Measurements from ENCODE around the gene APBA2. TPM values are rescaled to one million over a fixed set of nuclear protein-coding genes. Genes with fewer than 3 reads are reported as not detected.
"Not testable (repeated sequence)": the region's sequence is repeated elsewhere in the genome, so short reads cannot be mapped to it uniquely, and the experiment has no call there.

The APBA2 gene
- total RNA-seq, 5 donors from 2014 or later (not counting 1 experiment from before 2014, with no cell fraction given): 78.9 to 118 (median 94.9) TPM

DNA sequence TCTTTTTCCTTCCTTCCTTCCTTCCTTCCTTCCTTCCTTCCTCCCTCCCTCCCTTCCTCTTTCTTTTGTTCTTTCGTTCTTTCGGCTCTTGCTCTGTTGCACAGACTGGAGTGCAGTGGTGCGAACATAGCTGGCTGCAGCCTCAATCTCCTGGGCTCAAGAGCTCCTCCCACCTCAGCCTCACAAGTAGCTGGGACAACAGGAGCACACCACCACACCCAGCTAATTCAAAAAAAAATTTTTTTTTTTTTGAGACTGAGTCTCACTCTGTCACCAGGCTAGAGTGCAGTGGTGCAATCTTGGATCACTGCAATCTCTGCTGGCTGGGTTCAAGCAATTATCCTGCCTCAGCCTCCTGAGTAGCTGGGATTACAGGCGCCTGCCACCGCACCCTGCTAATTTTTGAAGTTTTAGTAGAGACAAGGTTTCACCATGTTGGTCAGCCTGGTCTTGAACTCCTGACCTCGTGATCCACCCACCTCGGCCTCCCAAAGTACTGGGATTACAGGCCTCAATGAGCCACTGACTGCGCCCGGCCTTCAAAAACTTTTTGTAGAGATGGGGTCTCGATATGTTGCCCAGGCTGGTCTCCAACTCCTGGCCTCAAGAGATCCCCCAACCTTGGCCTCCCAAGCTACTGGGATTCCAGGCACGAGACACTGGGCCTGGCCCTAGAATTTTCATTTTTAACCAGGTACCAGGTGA, 24.0 kb upstream of the APBA2 start:
- ATAC-seq (replicated peaks in 1 of 4); H3K27me3 ChIP-seq (replicated peaks in 1 of 2; ENCODE audit: control insufficient read depth in 2 of 2, extremely low read depth in 1 of 2, insufficient read depth in 2 of 2, low read length in 1 of 2); H3K9me3 ChIP-seq; CTCF ChIA-PET; H3K36me3 ChIP-seq (ENCODE audit: control insufficient read depth in 2 of 2, extremely low read depth in 1 of 2, insufficient read depth in 1 of 2, low read length in 1 of 2); H3K4me1 ChIP-seq (ENCODE audit: control insufficient read depth in 1 of 2, extremely low read depth in 1 of 2, insufficient read depth in 2 of 2, low read length in 2 of 2); H3K9me3 Mint-ChIP-seq; H3K4me3 Mint-ChIP-seq; H3K27ac ChIP-seq (ENCODE audit: low read length); H3K36me3 Mint-ChIP-seq; H3K4me1 Mint-ChIP-seq; H3K27me3 Mint-ChIP-seq; H3K27ac Mint-ChIP-seq; DNase-seq; H3K4me3 ChIP-seq (ENCODE audit: control insufficient read depth in 1 of 2, extremely low read depth in 1 of 2, low read length in 1 of 2); POLR2A ChIA-PET: not testable (repeated sequence)
- WGBS (ENCODE audit: insufficient coverage): 93% methylated on average over 10 of the region's 11 CpGs

DNA sequence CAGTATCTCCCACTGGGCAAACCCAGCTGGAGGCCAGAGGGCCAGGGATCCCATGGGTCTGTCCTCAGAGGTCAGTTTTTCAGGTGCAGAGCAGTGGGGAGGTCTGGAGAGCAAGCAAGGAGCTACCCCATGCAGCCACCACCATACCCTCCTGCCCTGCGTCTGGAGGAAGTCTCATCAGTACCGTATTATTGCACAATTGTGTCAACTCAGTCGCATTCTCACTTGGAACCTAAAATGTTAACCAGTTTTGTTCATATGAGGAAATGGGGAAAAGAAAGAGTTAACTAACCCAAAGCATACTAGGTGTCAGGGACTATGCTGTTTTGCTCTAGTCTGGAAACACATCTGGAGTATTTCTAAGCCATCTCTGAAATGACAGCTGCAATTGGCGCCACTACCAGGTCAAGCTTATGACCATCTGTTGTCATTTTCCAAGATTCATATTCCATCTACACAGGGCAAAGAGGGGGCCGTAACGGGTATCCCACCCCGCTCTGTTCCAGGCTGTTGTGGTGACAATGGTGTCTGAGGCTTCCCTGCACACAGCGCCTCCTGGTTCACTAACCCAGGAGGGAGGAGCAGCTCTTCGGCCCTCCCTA, 16.9 kb upstream of the APBA2 start:
- H3K9me3 ChIP-seq: no peaks in the 10 kb centered on the region
- peaks cover 0 to 2% of the 10 kb centered on the region in 2 donors for H3K27me3 Mint-ChIP-seq
- no peaks in the 10 kb centered on the region for H3K27me3 ChIP-seq (replicated peaks in 1 of 2; ENCODE audit: control insufficient read depth in 2 of 2, extremely low read depth in 1 of 2, insufficient read depth in 2 of 2, low read length in 1 of 2)
- no peak overlapping the region for H3K4me3 Mint-ChIP-seq
- no peaks in the 10 kb centered on the region for H3K36me3 ChIP-seq (ENCODE audit: control insufficient read depth in 2 of 2, extremely low read depth in 1 of 2, insufficient read depth in 1 of 2, low read length in 1 of 2)
- H3K4me1 ChIP-seq (ENCODE audit: control insufficient read depth in 1 of 2, extremely low read depth in 1 of 2, insufficient read depth in 2 of 2, low read length in 2 of 2): peaks cover 0 to 3% of the 10 kb centered on the region in 2 experiments
- no peaks in the 10 kb centered on the region for H3K9me3 Mint-ChIP-seq
- WGBS (ENCODE audit: insufficient coverage): 96% methylated on average over 4 of the region's 9 CpGs
- CTCF ChIA-PET: interaction anchor here in 1 of 2 donors (0.5 kb wide), 1 partner anchor 267 kb away, joined by 3 read pairs; no protein-coding TSS in a partner anchor
- DNase-seq: no peak
- no peak overlapping the region for H3K27ac ChIP-seq (ENCODE audit: low read length)
- POLR2A ChIA-PET: no interaction called here
- H3K4me3 ChIP-seq (ENCODE audit: control insufficient read depth in 1 of 2, extremely low read depth in 1 of 2, low read length in 1 of 2): no peak overlapping the region
- no peak overlapping the region for H3K27ac Mint-ChIP-seq
- H3K4me1 Mint-ChIP-seq: peaks cover 0 to 3% (median under 1%) of the 10 kb centered on the region in 3 donors
- ATAC-seq (replicated peaks in 1 of 4): no peak
- H3K36me3 Mint-ChIP-seq: no peaks in the 10 kb centered on the region

- ChIA-PET POLR2A (no interaction called here), CTCF (interaction anchor here in 1 of 2 donors (0.6 kb wide), 1 partner anchor 192 kb away, joined by 4 read pairs; no protein-coding TSS in a partner anchor)
- H3K9me3 Mint-ChIP-seq: no peaks in the 10 kb centered on the region
These were observed 14.6 kb upstream of the APBA2 start for GRCh38 chr15:28871168-28871567.

DNA sequence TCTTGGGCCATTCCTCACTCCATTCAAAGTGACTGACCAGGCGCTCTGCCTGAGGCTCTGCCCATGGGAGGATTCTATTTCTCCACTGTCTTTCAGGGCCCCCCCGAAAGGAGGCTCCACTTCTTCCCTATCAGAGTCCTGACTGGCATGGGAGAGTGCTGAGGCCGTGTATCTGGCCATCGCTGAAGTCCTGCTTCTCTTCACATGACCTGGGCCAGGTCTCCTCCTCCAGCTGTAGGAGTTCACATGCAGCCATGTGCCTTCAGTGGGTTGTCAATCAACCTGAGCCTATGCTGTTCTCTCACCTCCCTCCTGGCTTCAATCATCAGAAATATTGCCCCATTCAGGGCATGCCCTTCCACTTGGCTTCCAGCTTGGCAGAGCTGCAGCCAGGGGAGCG, 12.8 kb upstream of the APBA2 start:
- ChIA-PET POLR2A (no interaction called here), CTCF (interaction anchor here (0.6 to 1.7 kb wide), 4 partner anchors 48 to 102 kb away, joined by 3 to 6 read pairs (median 4); no protein-coding TSS in a partner anchor)
- no peaks in the 10 kb centered on the region for H3K9me3 ChIP-seq
- DNase-seq (no peak), ATAC-seq (replicated peaks in 1 of 4) (no peak)
- Mint-ChIP-seq H3K9me3 (no peaks in the 10 kb centered on the region), H3K4me1 (peaks cover 12 to 23% (median 15%) of the 10 kb centered on the region in 3 donors), H3K27ac (no peak overlapping the region), H3K4me3 (no peak overlapping the region), H3K36me3 (no peaks in the 10 kb centered on the region), H3K27me3 (peaks cover 0 to 2% of the 10 kb centered on the region in 2 donors)
- no peak overlapping the region for H3K27ac ChIP-seq (ENCODE audit: low read length)
- H3K36me3 ChIP-seq (ENCODE audit: control insufficient read depth in 2 of 2, extremely low read depth in 1 of 2, insufficient read depth in 1 of 2, low read length in 1 of 2): no peaks in the 10 kb centered on the region
- WGBS (ENCODE audit: insufficient coverage): 87% methylated on average over 5 of the region's 5 CpGs
- peaks cover 0 to 4% of the 10 kb centered on the region in 2 experiments for H3K27me3 ChIP-seq (replicated peaks in 1 of 2; ENCODE audit: control insufficient read depth in 2 of 2, extremely low read depth in 1 of 2, insufficient read depth in 2 of 2, low read length in 1 of 2)
- H3K4me3 ChIP-seq (ENCODE audit: control insufficient read depth in 1 of 2, extremely low read depth in 1 of 2, low read length in 1 of 2): no peak overlapping the region
- H3K4me1 ChIP-seq (ENCODE audit: control insufficient read depth in 1 of 2, extremely low read depth in 1 of 2, insufficient read depth in 2 of 2, low read length in 2 of 2): peaks cover 3 to 20% of the 10 kb centered on the region in 2 experiments

More at GRCh38 chr15:28871168-28871567, 14.6 kb upstream of the APBA2 start:
- no peak overlapping the region for H3K27ac ChIP-seq (ENCODE audit: low read length)
- H3K4me1 ChIP-seq (ENCODE audit: control insufficient read depth in 1 of 2, extremely low read depth in 1 of 2, insufficient read depth in 2 of 2, low read length in 2 of 2): peaks cover 0 to 10% of the 10 kb centered on the region in 2 experiments
- ATAC-seq (replicated peaks in 1 of 4) (no peak), DNase-seq (no peak)
- Mint-ChIP-seq H3K36me3 (no peaks in the 10 kb centered on the region), H3K4me1 (peaks cover 8 to 15% (median 10%) of the 10 kb centered on the region in 3 donors), H3K27ac (no peak overlapping the region), H3K4me3 (no peak overlapping the region), H3K27me3 (peaks cover 0 to 2% of the 10 kb centered on the region in 2 donors)
- no peak overlapping the region for H3K4me3 ChIP-seq (ENCODE audit: control insufficient read depth in 1 of 2, extremely low read depth in 1 of 2, low read length in 1 of 2)
- no peaks in the 10 kb centered on the region for H3K9me3 ChIP-seq
- WGBS (ENCODE audit: insufficient coverage): no CpG with 5 or more reads among the region's 3 CpGs
- H3K27me3 ChIP-seq (replicated peaks in 1 of 2; ENCODE audit: control insufficient read depth in 2 of 2, extremely low read depth in 1 of 2, insufficient read depth in 2 of 2, low read length in 1 of 2): no peaks in the 10 kb centered on the region
- no peaks in the 10 kb centered on the region for H3K36me3 ChIP-seq (ENCODE audit: control insufficient read depth in 2 of 2, extremely low read depth in 1 of 2, insufficient read depth in 1 of 2, low read length in 1 of 2)

GRCh38 chr15:28873585-28874190, 12.1 kb upstream of the APBA2 start:
- 57% methylated on average over 7 of the region's 10 CpGs for WGBS (ENCODE audit: insufficient coverage)
- no peak overlapping the region for H3K4me3 Mint-ChIP-seq
- ChIA-PET CTCF (interaction anchor here (0.5 to 1.7 kb wide), 8 partner anchors 47 to 289 kb away, joined by 3 to 6 read pairs (median 4); no protein-coding TSS in a partner anchor), POLR2A (interaction anchor here in 1 of 2 donors (0.5 kb wide), 1 partner anchor 40 kb away, joined by 4 read pairs; no protein-coding TSS in a partner anchor)
- no peak overlapping the region for H3K27ac Mint-ChIP-seq
- peaks cover 3 to 20% of the 10 kb centered on the region in 2 experiments for H3K4me1 ChIP-seq (ENCODE audit: control insufficient read depth in 1 of 2, extremely low read depth in 1 of 2, insufficient read depth in 2 of 2, low read length in 2 of 2)
- peak; percentile 68 to 91 (median 80) for ATAC-seq (replicated peaks in 1 of 4)
- no peaks in the 10 kb centered on the region for H3K36me3 Mint-ChIP-seq
- peaks cover 12 to 23% (median 15%) of the 10 kb centered on the region in 3 donors for H3K4me1 Mint-ChIP-seq
- no peaks in the 10 kb centered on the region for H3K9me3 Mint-ChIP-seq
- H3K27ac ChIP-seq (ENCODE audit: low read length): no peak overlapping the region
- peak in 32 of 35 experiments; percentile 13 to 71 (median 44) for DNase-seq
- H3K9me3 ChIP-seq: no peaks in the 10 kb centered on the region
- H3K4me3 ChIP-seq (ENCODE audit: control insufficient read depth in 1 of 2, extremely low read depth in 1 of 2, low read length in 1 of 2): no peak overlapping the region
- H3K27me3 Mint-ChIP-seq: no peaks in the 10 kb centered on the region
- no peaks in the 10 kb centered on the region for H3K36me3 ChIP-seq (ENCODE audit: control insufficient read depth in 2 of 2, extremely low read depth in 1 of 2, insufficient read depth in 1 of 2, low read length in 1 of 2)
- peaks cover 0 to 4% of the 10 kb centered on the region in 2 experiments for H3K27me3 ChIP-seq (replicated peaks in 1 of 2; ENCODE audit: control insufficient read depth in 2 of 2, extremely low read depth in 1 of 2, insufficient read depth in 2 of 2, low read length in 1 of 2)

DNA sequence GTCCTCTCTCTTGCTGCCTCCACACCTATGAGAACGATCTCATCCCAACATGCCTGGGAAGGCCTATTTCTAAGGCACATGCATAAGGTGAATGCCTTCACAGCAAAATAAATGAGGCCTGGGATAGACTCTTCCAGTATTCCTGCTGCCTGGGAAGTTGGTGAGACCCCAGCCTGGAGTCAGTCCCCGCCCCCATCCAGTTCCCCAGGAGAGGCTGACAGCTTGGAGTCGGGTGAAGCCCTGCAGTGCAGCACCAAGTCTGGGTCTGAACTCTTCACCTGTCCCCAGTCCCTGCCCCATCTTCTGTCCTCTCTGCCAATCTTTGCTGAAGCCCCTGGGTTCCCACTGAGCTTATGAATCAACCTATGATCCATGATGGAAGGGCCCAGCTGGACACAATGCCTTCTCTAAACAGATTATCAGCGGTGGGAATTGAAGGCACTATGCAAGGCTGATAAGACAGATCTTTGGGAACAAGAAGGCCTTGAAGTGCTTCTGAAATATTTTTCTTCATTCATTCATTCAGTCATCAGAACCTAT, 10.2 kb upstream of the APBA2 start:
- no peak for DNase-seq
- Mint-ChIP-seq H3K36me3 (no peaks in the 10 kb centered on the region), H3K9me3 (no peaks in the 10 kb centered on the region), H3K27me3 (no peaks in the 10 kb centered on the region), H3K4me1 (peaks cover 12 to 23% (median 15%) of the 10 kb centered on the region in 3 donors), H3K4me3 (no peak overlapping the region), H3K27ac (peak overlapping the region in 1 of 2 donors; percentile 58)
- Histone ChIP-seq H3K4me3 (ENCODE audit: control insufficient read depth in 1 of 2, extremely low read depth in 1 of 2, low read length in 1 of 2) (no peak overlapping the region), H3K27ac (ENCODE audit: low read length) (no peak overlapping the region), H3K4me1 (ENCODE audit: control insufficient read depth in 1 of 2, extremely low read depth in 1 of 2, insufficient read depth in 2 of 2, low read length in 2 of 2) (peaks cover 3 to 20% of the 10 kb centered on the region in 2 experiments), H3K27me3 (replicated peaks in 1 of 2; ENCODE audit: control insufficient read depth in 2 of 2, extremely low read depth in 1 of 2, insufficient read depth in 2 of 2, low read length in 1 of 2) (peaks cover 0 to 10% of the 10 kb centered on the region in 2 experiments), H3K9me3 (no peaks in the 10 kb centered on the region), H3K36me3 (ENCODE audit: control insufficient read depth in 2 of 2, extremely low read depth in 1 of 2, insufficient read depth in 1 of 2, low read length in 1 of 2) (no peaks in the 10 kb centered on the region)
- POLR2A ChIA-PET: no interaction called here
- CTCF ChIA-PET: interaction anchor here (0.6 to 1.0 kb wide), 3 partner anchors 15 to 181 kb away, joined by 3 to 5 read pairs (median 4); no protein-coding TSS in a partner anchor
- no peak for ATAC-seq (replicated peaks in 1 of 4)
- WGBS (ENCODE audit: insufficient coverage): 89% methylated on average over 3 of the region's 4 CpGs
